ENCODE data around the gene SIM1.

SIM1 gene

GRCh38 chr6:100347901-100348550, 116.7 kb downstream of the SIM1 start:
- TF ChIP-seq ZNF274 (IDR thresholded peaks at IDR 0.05; ENCODE audit: low read depth, low read length): no peak
- H3K4me3 ChIP-seq (ENCODE audit: low read length): no peak overlapping the region

GRCh38 chr6:100346828-100347227, 117.9 kb downstream of the SIM1 start:
- TF ChIP-seq ZNF274 (IDR thresholded peaks at IDR 0.05; ENCODE audit: low read depth, low read length): no peak
- H3K4me3 ChIP-seq (ENCODE audit: low read length): no peak overlapping the region

- TF ChIP-seq ZNF274 (IDR thresholded peaks at IDR 0.05; ENCODE audit: low read depth, low read length): no peak
Measured at GRCh38 chr6:100346203-100346602, 118.5 kb downstream of the SIM1 start.

GRCh38 chr6:100344761-100345160, 120.0 kb downstream of the SIM1 start:
- H3K4me3 ChIP-seq (ENCODE audit: low read length): no peak overlapping the region
- no peak for TF ChIP-seq ZNF274 (IDR thresholded peaks at IDR 0.05; ENCODE audit: low read depth, low read length)

More at GRCh38 chr6:100346203-100346602, 118.5 kb downstream of the SIM1 start:
- no peak overlapping the region for H3K4me3 ChIP-seq (ENCODE audit: low read length)

- no peak overlapping the region for H3K4me3 ChIP-seq (ENCODE audit: low read length)
- TF ChIP-seq ZNF274 (IDR thresholded peaks at IDR 0.05; ENCODE audit: low read depth, low read length): no peak
Measured at GRCh38 chr6:100344321-100344720, 120.4 kb downstream of the SIM1 start.

- H3K4me3 ChIP-seq (ENCODE audit: low read length): no peak overlapping the region
- no peak for TF ChIP-seq ZNF274 (IDR thresholded peaks at IDR 0.05; ENCODE audit: low read depth, low read length)
Measured at GRCh38 chr6:100343316-100344077, 121.2 kb downstream of the SIM1 start.

- no peak overlapping the region for H3K4me3 ChIP-seq (ENCODE audit: low read length)
- TF ChIP-seq ZNF274 (IDR thresholded peaks at IDR 0.05; ENCODE audit: low read depth, low read length): no peak
Measured at GRCh38 chr6:100342830-100343229, 121.9 kb downstream of the SIM1 start.

- no peak for TF ChIP-seq ZNF274 (IDR thresholded peaks at IDR 0.05; ENCODE audit: low read depth, low read length)
- no peak overlapping the region for H3K4me3 ChIP-seq (ENCODE audit: low read length)
Measured at GRCh38 chr6:100339574-100340255, 125.0 kb downstream of the SIM1 start.

GRCh38 chr6:100338090-100338489, 126.6 kb downstream of the SIM1 start:
- no peak overlapping the region for H3K4me3 ChIP-seq (ENCODE audit: low read length)
- TF ChIP-seq ZNF274 (IDR thresholded peaks at IDR 0.05; ENCODE audit: low read depth, low read length): no peak

- no peak overlapping the region for H3K4me3 ChIP-seq (ENCODE audit: low read length)
- TF ChIP-seq ZNF274 (IDR thresholded peaks at IDR 0.05; ENCODE audit: low read depth, low read length): no peak
Measured at GRCh38 chr6:100336876-100337275, 127.8 kb downstream of the SIM1 start.

- H3K4me3 ChIP-seq (ENCODE audit: low read length): no peak overlapping the region
- TF ChIP-seq ZNF274 (IDR thresholded peaks at IDR 0.05; ENCODE audit: low read depth, low read length): no peak
Measured at GRCh38 chr6:100335991-100336390, 128.7 kb downstream of the SIM1 start.
